B cell (primary cell): Measurements from ENCODE around the gene MRNIP. TPM values are rescaled to one million over a fixed set of nuclear protein-coding genes. Genes with fewer than 3 reads are reported as not detected.

Source experiments
- ATAC-seq: fragments of 200-7000 bp; cut with Tn5 transposase; one replicate; pipeline ENCODE4 v1.10.0; 2021; ENCODE audit warnings: low read depth, mild to moderate bottlenecking, moderate number of reproducible peaks, moderate library complexity
- CTCF ChIA-PET: fragments of 350-600 bp; sonication (Branson Sonifier 250); formaldehyde crosslinking; loops from one replicate; lab custom pipeline; 2021; ENCODE audit warnings: antibody characterized with exemption, inconsistent platforms; lab: Charles Lee
- POLR2A ChIA-PET: fragments of 350-600 bp; sonication (Branson Sonifier 250); formaldehyde crosslinking; loops from one replicate; lab custom pipeline; 2021; ENCODE audit warnings: antibody characterized with exemption; lab: Charles Lee
- DNase-seq: peaks from one replicate; pipeline ENCODE4 v3.0.0; 2013
- H2AFZ ChIP-seq: 2 replicates; pipeline ENCODE4 v1.6.1; 2012; ENCODE audit warnings: mild to moderate bottlenecking, low read depth, low read length; ENCODE audit not compliant: insufficient read depth, poor library complexity, severe bottlenecking
- H3K27ac ChIP-seq, 2 donors: 1 replicate in 1 of 2; 2 replicates in 1 of 2; pipeline ENCODE4 v1.5.1; 2012 to 2013; ENCODE audit warnings: low read length in 2 of 2, mild to moderate bottlenecking in 2 of 2, moderate library complexity in 1 of 2
- H3K27me3 ChIP-seq, 4 experiments: fragments of 200-600 bp in 1 of 4; sonication (generic) in 1 of 4; replicated peaks in 1 of 4; 1 replicate in 2 of 4; 2 replicates in 2 of 4; pipeline versions ENCODE4 v1.6.1 to v1.7.0; 2013 to 2016; ENCODE audit warnings: low read length in 3 of 4, mild to moderate bottlenecking in 2 of 4, mixed read lengths in 1 of 4, moderate library complexity in 1 of 4; ENCODE audit not compliant: insufficient read depth in 4 of 4, control insufficient read depth in 3 of 4; ENCODE audit errors: control extremely low read depth in 1 of 4
- H3K36me3 ChIP-seq, 2 experiments: replicated peaks in 1 of 2; 1 replicate in 1 of 2; 2 replicates in 1 of 2; pipeline versions ENCODE4 v1.6.1 to v1.7.1; 2013; ENCODE audit warnings: low read length in 1 of 2; ENCODE audit not compliant: insufficient read depth in 2 of 2, control insufficient read depth in 1 of 2; ENCODE audit errors: control extremely low read depth in 1 of 2, extremely low read depth in 1 of 2
- H3K4me1 ChIP-seq, 2 donors: fragments of 200-600 bp in 1 of 2; sonication (generic) in 1 of 2; 1 replicate in 1 of 2; 2 replicates in 1 of 2; pipeline versions ENCODE4 v1.5.1 to v1.6.1; 2013 to 2017; ENCODE audit warnings: low read length in 2 of 2; ENCODE audit not compliant: control insufficient read depth in 2 of 2, insufficient read depth in 2 of 2
- H3K4me2 ChIP-seq: replicated peaks from 2 replicates; pipeline ENCODE3; 2012; ENCODE audit warnings: mild to moderate bottlenecking, low read depth, low read length; ENCODE audit not compliant: poor library complexity, severe bottlenecking
- H3K4me3 ChIP-seq, 5 experiments: fragments of 200-600 bp in 1 of 5; sonication (generic) in 1 of 5; 1 replicate in 3 of 5; 2 replicates in 2 of 5; pipeline versions ENCODE4 v1.5.1 to v1.7.0; 2011 to 2016; ENCODE audit warnings: low read length in 4 of 5, mild to moderate bottlenecking in 4 of 5, low read depth in 2 of 5, control low read depth in 1 of 5, moderate library complexity in 1 of 5; ENCODE audit not compliant: insufficient read depth in 1 of 5; ENCODE audit errors: control extremely low read depth in 1 of 5, extremely low read depth in 1 of 5
- H3K79me2 ChIP-seq: fragments of 200-600 bp; sonication (generic); one replicate; pipeline ENCODE4 v1.6.0; 2016; ENCODE audit warnings: low read length; ENCODE audit not compliant: control insufficient read depth, insufficient read depth
- H3K9ac ChIP-seq: fragments of 200-600 bp; sonication (generic); 2 replicates; pipeline ENCODE4 v1.6.1; 2017; ENCODE audit warnings: mild to moderate bottlenecking, low read length, moderate library complexity
- H3K9me3 ChIP-seq, 3 donors: one replicate each; pipeline versions ENCODE4 v1.6.1 to v1.7.1; 2013; ENCODE audit warnings: low read length in 2 of 3; ENCODE audit not compliant: control insufficient read depth in 2 of 3, insufficient read depth in 1 of 3; ENCODE audit errors: control extremely low read depth in 1 of 3
- H4K20me1 ChIP-seq: 2 replicates; pipeline ENCODE4 v1.6.0; 2012; ENCODE audit warnings: mild to moderate bottlenecking, low read length; ENCODE audit not compliant: insufficient read depth, control insufficient read depth, poor library complexity, severe bottlenecking
- H3K27ac Mint-ChIP-seq: one replicate; pipeline ENCODE4 v1.8.0; 2021; ENCODE audit warnings: mixed read lengths
- H3K27me3 Mint-ChIP-seq: one replicate; pipeline ENCODE4 v1.8.0; 2021; ENCODE audit warnings: mixed read lengths
- H3K4me1 Mint-ChIP-seq: one replicate; pipeline ENCODE4 v1.8.0; 2021; ENCODE audit warnings: mixed read lengths
- H3K4me3 Mint-ChIP-seq: one replicate; pipeline ENCODE4 v1.8.0; 2021; ENCODE audit warnings: mixed read lengths
- H3K9me3 Mint-ChIP-seq: one replicate; pipeline ENCODE4 v1.8.0; 2022; ENCODE audit warnings: mixed read lengths; ENCODE audit not compliant: insufficient read depth
- EZH2 ChIP-seq: IDR thresholded peaks from 2 replicates; pipeline ENCODE4 v1.6.1; 2012; ENCODE audit warnings: borderline replicate concordance, low read depth, mild to moderate bottlenecking, moderate library complexity, low read length; ENCODE audit not compliant: insufficient read depth, poor library complexity, severe bottlenecking
- WGBS: methylation state at CpG from one replicate; pipeline ENCODE4 v1.1.5; 2013; ENCODE audit warnings: missing lambda C conversion rate; ENCODE audit not compliant: insufficient coverage; 5-methylcytosine and 5-hydroxymethylcytosine counted together
- intact Hi-C: fragments of 100-400 bp; cut with micrococcal nuclease; formaldehyde crosslinking; loops from one replicate; pipeline ENCODE4 v1.10.0; 2022
- polyA plus RNA-seq: library from polyadenylated mRNA; depleted of rRNA; stranded (reverse); fragments of >200 nt; gene quantifications from 2 replicates; pipeline ENCODE4 v1.2.3, GENCODE V29; 2012
- total RNA-seq, 2 donors: library from RNA; stranded (reverse); fragments of 120-200 nt in 1 of 2; gene quantifications; 1 replicate in 1 of 2; 2 replicates in 1 of 2; pipeline versions ENCODE4 v1.2.3 to v1.2.4, GENCODE V29; 2013 to 2022
- TF ChIP-seq, protein P1 (sequence below): fragments of 200-600 bp; IDR thresholded peaks from one replicate; pipeline ENCODE4 v1.8.0; 2022; ENCODE audit warnings: antibody characterized with exemption, mild to moderate bottlenecking

The MRNIP gene
- total and polyA plus RNA-seq, 2 donors (not counting 1 experiment from before 2014, with no cell fraction given) = 152 to 178 TPM

DNA sequence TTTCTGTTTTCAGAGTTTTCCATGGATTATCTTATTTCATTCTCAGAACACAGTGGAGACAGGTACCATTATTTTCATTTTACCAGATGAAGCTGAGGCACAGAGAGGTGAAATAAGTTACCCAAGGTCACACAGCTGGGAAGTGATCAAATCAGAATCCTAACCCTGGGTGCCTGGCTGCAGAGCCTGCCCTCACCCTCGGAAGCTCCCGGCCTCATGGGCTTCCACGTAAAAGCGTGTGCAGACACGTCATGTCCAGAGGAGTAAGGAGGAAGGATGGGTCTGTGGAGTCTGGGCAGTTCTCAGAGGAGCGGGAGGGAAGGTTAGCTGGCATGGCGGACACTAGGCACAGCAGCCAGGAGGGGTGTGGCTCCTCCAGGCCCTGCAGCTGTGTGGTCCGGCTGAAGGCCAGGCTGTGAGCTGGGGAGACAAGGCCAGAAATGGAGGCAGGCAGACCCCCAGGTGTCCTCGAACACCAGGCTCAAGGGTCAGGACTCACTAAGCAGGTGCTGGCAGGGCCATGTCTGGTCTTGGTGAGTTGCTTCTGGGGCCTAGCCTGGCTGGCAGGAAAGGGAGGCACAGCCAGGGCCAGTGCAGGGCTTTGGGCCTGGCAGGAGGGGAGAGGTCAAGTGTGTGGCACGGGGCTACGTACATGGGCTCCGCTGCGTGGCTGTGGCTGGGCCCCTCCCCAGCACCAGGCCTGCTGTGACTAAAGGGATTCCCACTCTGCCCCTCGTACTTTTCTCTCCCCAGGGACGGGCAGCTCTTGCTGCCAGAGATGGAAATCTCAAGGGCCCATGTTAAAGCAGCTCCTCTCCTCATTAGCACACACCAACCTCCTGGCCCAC is 43.5 kb upstream of the MRNIP start:
- no peak overlapping the region for H3K4me3 Mint-ChIP-seq
- CTCF ChIA-PET = no interaction called here
- DNase-seq (no peak), ATAC-seq (no peak)
- H3K27ac ChIP-seq = no peak overlapping the region
- H3K4me3 ChIP-seq = no peak overlapping the region
- peaks cover 3 to 48% of the 10 kb centered on the region in 2 experiments for H3K36me3 ChIP-seq
- peaks cover 6 to 14% of the 10 kb centered on the region in 2 donors for H3K4me1 ChIP-seq
- H3K79me2 ChIP-seq = peaks cover 25% of the 10 kb centered on the region
- 99% methylated on average over 14 of the region's 15 CpGs for WGBS
- H2AFZ ChIP-seq = no peak overlapping the region
- no peak for TF ChIP-seq EZH2
- TF ChIP-seq, protein P1, sequence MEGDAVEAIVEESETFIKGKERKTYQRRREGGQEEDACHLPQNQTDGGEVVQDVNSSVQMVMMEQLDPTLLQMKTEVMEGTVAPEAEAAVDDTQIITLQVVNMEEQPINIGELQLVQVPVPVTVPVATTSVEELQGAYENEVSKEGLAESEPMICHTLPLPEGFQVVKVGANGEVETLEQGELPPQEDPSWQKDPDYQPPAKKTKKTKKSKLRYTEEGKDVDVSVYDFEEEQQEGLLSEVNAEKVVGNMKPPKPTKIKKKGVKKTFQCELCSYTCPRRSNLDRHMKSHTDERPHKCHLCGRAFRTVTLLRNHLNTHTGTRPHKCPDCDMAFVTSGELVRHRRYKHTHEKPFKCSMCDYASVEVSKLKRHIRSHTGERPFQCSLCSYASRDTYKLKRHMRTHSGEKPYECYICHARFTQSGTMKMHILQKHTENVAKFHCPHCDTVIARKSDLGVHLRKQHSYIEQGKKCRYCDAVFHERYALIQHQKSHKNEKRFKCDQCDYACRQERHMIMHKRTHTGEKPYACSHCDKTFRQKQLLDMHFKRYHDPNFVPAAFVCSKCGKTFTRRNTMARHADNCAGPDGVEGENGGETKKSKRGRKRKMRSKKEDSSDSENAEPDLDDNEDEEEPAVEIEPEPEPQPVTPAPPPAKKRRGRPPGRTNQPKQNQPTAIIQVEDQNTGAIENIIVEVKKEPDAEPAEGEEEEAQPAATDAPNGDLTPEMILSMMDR = no peak
- H3K27ac Mint-ChIP-seq = no peak overlapping the region
- intact Hi-C loops = loop anchor here (10.0 kb wide), 1 partner anchor 207 kb away; the partner anchor contains the start of gene CANX
- H3K9me3 Mint-ChIP-seq = no peaks in the 10 kb centered on the region
- no peak overlapping the region for H3K4me2 ChIP-seq
- H3K27me3 Mint-ChIP-seq = no peaks in the 10 kb centered on the region
- peaks cover 16% of the 10 kb centered on the region for H3K4me1 Mint-ChIP-seq
- H3K27me3 ChIP-seq = no peaks in the 10 kb centered on the region
- H3K9me3 ChIP-seq = no peaks in the 10 kb centered on the region
- H3K9ac ChIP-seq = no peak overlapping the region
- H4K20me1 ChIP-seq = peaks cover 33% of the 10 kb centered on the region
- POLR2A ChIA-PET = no interaction called here

GRCh38 chr5:179901462-179901861 is 42.8 kb upstream of the MRNIP start:
- ATAC-seq = no peak
- no peaks in the 10 kb centered on the region for H3K9me3 ChIP-seq
- peaks cover 19% of the 10 kb centered on the region for H3K79me2 ChIP-seq
- TF ChIP-seq EZH2 = no peak
- TF ChIP-seq, protein P1 = no peak
- no peaks in the 10 kb centered on the region for H3K27me3 ChIP-seq
- H3K4me3 ChIP-seq = no peak overlapping the region
- intact Hi-C loops = loop anchor here (10.0 kb wide), 1 partner anchor 207 kb away; the partner anchor contains the start of gene CANX
- CTCF ChIA-PET = no interaction called here
- no peak overlapping the region for H2AFZ ChIP-seq
- no peaks in the 10 kb centered on the region for H3K9me3 Mint-ChIP-seq
- H3K9ac ChIP-seq = no peak overlapping the region
- no peak overlapping the region for H3K27ac ChIP-seq
- H3K4me2 ChIP-seq = no peak overlapping the region
- DNase-seq = no peak
- no peak overlapping the region for H3K27ac Mint-ChIP-seq
- H4K20me1 ChIP-seq = peaks cover 26% of the 10 kb centered on the region
- H3K27me3 Mint-ChIP-seq = no peaks in the 10 kb centered on the region
- peaks cover 3 to 48% of the 10 kb centered on the region in 2 experiments for H3K36me3 ChIP-seq
- H3K4me1 Mint-ChIP-seq = peaks cover 11% of the 10 kb centered on the region
- POLR2A ChIA-PET = no interaction called here
- H3K4me1 ChIP-seq = peaks cover 0 to 7% of the 10 kb centered on the region in 2 donors
- 94% methylated on average over 3 of the region's 6 CpGs for WGBS
- H3K4me3 Mint-ChIP-seq = no peak overlapping the region
